Adrenal gland (tissue), 12 donors: ENCODE data around the gene ZNF273. TPM values are rescaled to one million over a fixed set of nuclear protein-coding genes. Genes with fewer than 3 reads are reported as not detected.

ENCODE experiments used
- DNase-seq, 7 donors: peaks; one replicate each; pipeline ENCODE4 v3.0.0-alpha.2; 2019 to 2020
- H3K27ac ChIP-seq, 5 donors: fragments of 200-600 bp; sonication (generic) in 4 of 5; 1 replicate in 3 of 5; 2 replicates in 2 of 5; pipeline versions ENCODE4 v1.5.1 to v1.8.0; 2016 to 2020; ENCODE audit warnings: mild to moderate bottlenecking in 1 of 5
- H3K27me3 ChIP-seq: fragments of 200-600 bp; 2 replicates; pipeline ENCODE4 v1.8.0; 2021
- H3K36me3 ChIP-seq, 2 donors: fragments of 200-600 bp; replicated peaks in 1 of 2; 1 replicate in 1 of 2; 2 replicates in 1 of 2; pipeline versions ENCODE4 v1.5.1 to v1.8.0; 2018 to 2022
- H3K4me1 ChIP-seq, 2 donors: fragments of 200-600 bp; replicated peaks in 1 of 2; 1 replicate in 1 of 2; 2 replicates in 1 of 2; pipeline versions ENCODE4 v1.5.1 to v1.8.0; 2018 to 2021
- H3K4me3 ChIP-seq, 4 donors: fragments of 200-600 bp; sonication (generic) in 3 of 4; one replicate each; pipeline ENCODE4 v1.5.1; 2016 to 2018
- H3K9me3 ChIP-seq, 3 donors: fragments of 200-600 bp; sonication (generic) in 1 of 3; replicated peaks in 1 of 3; 1 replicate in 2 of 3; 2 replicates in 1 of 3; pipeline versions ENCODE4 v1.5.1 to v1.8.0; 2016 to 2021
- CTCF ChIP-seq, 6 experiments: fragments of 450-650 bp in 4 of 6; fragments of 200-600 bp in 2 of 6; sonication (generic) in 1 of 6; IDR thresholded peaks; 1 replicate in 5 of 6; 2 replicates in 1 of 6; pipeline versions ENCODE4 v1.5.1 to v1.8.0; 2016 to 2021; ENCODE audit warnings: antibody characterized with exemption in 6 of 6, mild to moderate bottlenecking in 2 of 6, moderate library complexity in 1 of 6
- POLR2A ChIP-seq, 2 donors: fragments of 450-650 bp; IDR thresholded peaks; one replicate each; pipeline ENCODE4 v1.6.1; 2017; ENCODE audit warnings: antibody characterized with exemption in 2 of 2, mild to moderate bottlenecking in 2 of 2, moderate library complexity in 1 of 2
- WGBS, 4 donors: extraction: QIAGEN DNeasy Blood & Tissue Kit in 2 of 4; methylation state at CpG; one replicate each; pipeline versions ENCODE4 v1.1.5 to v1.1.7; 2013 to 2017; 5-methylcytosine and 5-hydroxymethylcytosine counted together
- intact Hi-C, 2 donors: fragments of 100-400 bp; cut with DNase I; formaldehyde crosslinking; loops; one replicate each; pipeline versions ENCODE4 v1.14.1 to v1.15.0; 2022 to 2023
- polyA plus RNA-seq, 3 donors: library from polyadenylated mRNA; stranded (reverse); fragments of 200-250 nt in 2 of 3; fragments of 350-450 nt in 1 of 3; fragmentation: Illumina TruSeq in 1 of 3; extraction: RNeasy Lipid Tissue Mini Kit (QIAGEN cat#74804) in 1 of 3; gene quantifications; one replicate each; pipeline ENCODE4 v1.2.3, GENCODE V29; 2013 to 2014
- total RNA-seq, 9 donors: library from RNA; depleted of rRNA in 4 of 9; stranded (reverse); fragments of >200 nt in 4 of 9; fragments of 120-200 nt in 1 of 9; fragmentation: NEBNext Ultra II Directional in 1 of 9; extraction: Animal tissue kit (Norgen Biotek cat#: 25700) in 1 of 9; gene quantifications; one replicate each; pipeline versions ENCODE4 v1.1.0 to v1.2.4, GENCODE V29; 2013 to 2023
- donor health status: healthy with polysubstance abuse.
- donor health status: Bipolar disorder and iron deficiency.
- donor health status: DM: yes; HTN: yes; CAD: no.
- donor health status: DM: no; HTN: no; CAD: no.
- donor health status: DM: no; HTN: no; CAD: no.
- donor health status: DM: yes; HTN: yes; CAD: no.

The ZNF273 gene
- total and polyA plus RNA-seq, 12 donors: 2.1 to 9.2 (median 4.9) TPM

- Histone ChIP-seq H3K27me3 (no peaks in the 10 kb centered on the region), H3K4me3 (no peak overlapping the region), H3K4me1 (peaks cover 0 to 6% of the 10 kb centered on the region in 2 donors), H3K36me3 (no peaks in the 10 kb centered on the region), H3K27ac (no peak overlapping the region), H3K9me3 (no peaks in the 10 kb centered on the region)
- DNase-seq: peak in 1 of 7 donors; percentile 25
- intact Hi-C loops: no loop called here
- 82 to 98% (median 87%) methylated on average over 3 to 4 of the region's 4 CpGs for WGBS, 4 donors
- TF ChIP-seq CTCF (IDR thresholded peaks at IDR 0.05) (no peak), POLR2A (IDR thresholded peaks at IDR 0.05) (no peak)
Measured at GRCh38 chr7:64886956-64887545, 16.0 kb upstream of the ZNF273 start.

GRCh38 chr7:64887756-64888508 is 15.1 kb upstream of the ZNF273 start:
- Histone ChIP-seq H3K27ac (no peak overlapping the region), H3K27me3 (no peaks in the 10 kb centered on the region), H3K4me3 (peak overlapping the region in 2 of 4 donors; percentile 6 to 50), H3K36me3 (no peaks in the 10 kb centered on the region), H3K9me3 (no peaks in the 10 kb centered on the region), H3K4me1 (peaks cover 0 to 6% of the 10 kb centered on the region in 2 donors)
- 33 to 44% (median 41%) methylated on average over 9 to 13 of the region's 13 CpGs for WGBS, 4 donors
- TF ChIP-seq CTCF (IDR thresholded peaks at IDR 0.05) (peak in 4 of 6 experiments; percentile 13 to 22 (median 16)), POLR2A (IDR thresholded peaks at IDR 0.05) (no peak)
- intact Hi-C loops: no loop called here
- DNase-seq: peak in 2 of 7 donors; percentile 14 to 52

- Histone ChIP-seq H3K4me3 (peak overlapping the region in 2 of 4 donors; percentile 18 to 50), H3K27me3 (no peaks in the 10 kb centered on the region), H3K4me1 (peaks cover 0 to 6% of the 10 kb centered on the region in 2 donors), H3K9me3 (no peaks in the 10 kb centered on the region), H3K27ac (no peak overlapping the region), H3K36me3 (no peaks in the 10 kb centered on the region)
- WGBS, 4 donors: 28 to 31% (median 30%) methylated on average over 10 to 17 of the region's 17 CpGs
- TF ChIP-seq CTCF (IDR thresholded peaks at IDR 0.05): no peak
- TF ChIP-seq POLR2A (IDR thresholded peaks at IDR 0.05): no peak
- DNase-seq: no peak
- intact Hi-C loops: no loop called here
Measured at GRCh38 chr7:64888561-64888900, 14.5 kb upstream of the ZNF273 start.

GRCh38 chr7:64888901-64889685 is 14.0 kb upstream of the ZNF273 start:
- Histone ChIP-seq H3K9me3 (no peaks in the 10 kb centered on the region), H3K4me3 (peak overlapping the region in 2 of 4 donors; percentile 18 to 50), H3K27me3 (no peaks in the 10 kb centered on the region), H3K4me1 (peaks cover 0 to 6% of the 10 kb centered on the region in 2 donors), H3K27ac (no peak overlapping the region), H3K36me3 (no peaks in the 10 kb centered on the region)
- DNase-seq: peak in 4 of 7 donors; percentile 19 to 54 (median 37)
- intact Hi-C loops: no loop called here
- TF ChIP-seq POLR2A (IDR thresholded peaks at IDR 0.05) (no peak), CTCF (IDR thresholded peaks at IDR 0.05) (no peak)
- 5 to 32% (median 16%) methylated on average over 5 to 60 of the region's 60 CpGs for WGBS, 4 donors
